GM12878 (cell line): ENCODE results near the gene HSD11B1.

Experiments
- BRCA1 ChIP-seq: IDR thresholded peaks from 2 replicates; pipeline ENCODE4 v1.6.1; 2011; ENCODE audit warnings: low read depth, low read length, improper control_type of control experiment
- CEBPB ChIP-seq, 2 experiments: fragments of 150-350 bp in 1 of 2; IDR thresholded peaks; 2 replicates each; pipeline ENCODE4 v1.6.1; 2012 to 2014; ENCODE audit warnings: low read depth in 2 of 2, low read length in 2 of 2, borderline replicate concordance in 1 of 2, inconsistent platforms in 1 of 2
- CTCF ChIP-seq, 3 experiments: IDR thresholded peaks in 2 of 3; conservative IDR thresholded peaks in 1 of 3; 2 replicates each; pipeline ENCODE4 v1.5.1; 2011; ENCODE audit warnings: low read depth in 3 of 3, low read length in 3 of 3, mild to moderate bottlenecking in 3 of 3, control low read depth in 2 of 3, moderate library complexity in 2 of 3, inconsistent platforms in 1 of 3, mixed read lengths in 1 of 3; ENCODE audit not compliant: control insufficient read depth in 2 of 3, insufficient read depth in 1 of 3; ENCODE audit errors: extremely low read depth in 1 of 3
- DPF2 ChIP-seq: fragments of 450-650 bp; IDR thresholded peaks from 2 replicates; pipeline ENCODE4 v1.6.1; 2017; ENCODE audit warnings: mild to moderate bottlenecking
- POLR2A ChIP-seq: IDR thresholded peaks from 2 replicates; pipeline ENCODE4 v1.6.1; 2011; ENCODE audit warnings: low read depth, mild to moderate bottlenecking, low read length
- POLR2AphosphoS5 ChIP-seq: IDR thresholded peaks from 2 replicates; pipeline ENCODE4 v1.6.1; 2011; ENCODE audit warnings: mild to moderate bottlenecking, low read length, inconsistent platforms
- SUPT20H ChIP-seq: IDR thresholded peaks from 2 replicates; pipeline ENCODE4 v1.6.1; 2011; ENCODE audit warnings: low read depth, mild to moderate bottlenecking, low read length, moderate library complexity, borderline replicate concordance; ENCODE audit not compliant: control insufficient read depth
- SUZ12 ChIP-seq: fragments of 200-600 bp; sonication (generic); IDR thresholded peaks from one replicate; pipeline ENCODE4 v1.6.1; 2018; ENCODE audit warnings: antibody characterized with exemption, mild to moderate bottlenecking; ENCODE audit not compliant: unreplicated experiment
- TAF1 ChIP-seq: IDR thresholded peaks from 2 replicates; pipeline ENCODE4 v1.6.1; 2011; ENCODE audit warnings: mild to moderate bottlenecking, low read depth, low read length, borderline replicate concordance
- TBL1XR1 ChIP-seq: IDR thresholded peaks from 2 replicates; pipeline ENCODE4 v1.6.1; 2012; ENCODE audit warnings: low read depth, low read length, improper control_type of control experiment
- USF2 ChIP-seq: IDR thresholded peaks from 2 replicates; pipeline ENCODE4 v1.6.1; 2011; ENCODE audit warnings: low read depth, low read length, improper control_type of control experiment, borderline replicate concordance
- ZNF384 ChIP-seq: IDR thresholded peaks from 2 replicates; pipeline ENCODE4 v1.6.1; 2012; ENCODE audit warnings: low read depth, mild to moderate bottlenecking, low read length, improper control_type of control experiment, borderline replicate concordance
- ZSCAN29 ChIP-seq: fragments of 450-650 bp; IDR thresholded peaks from 2 replicates; pipeline ENCODE4 v1.6.1; 2017; ENCODE audit warnings: mild to moderate bottlenecking, moderate library complexity
- TF ChIP-seq, protein P1 (sequence below): fragments of 450-650 bp; IDR thresholded peaks from 2 replicates; pipeline ENCODE4 v1.6.1; 2017; ENCODE audit warnings: mild to moderate bottlenecking

GRCh38 chr1:209746451-209747165 is 42.0 kb downstream of the HSD11B1 start:
- TF ChIP-seq TBL1XR1 = no peak
- TF ChIP-seq DPF2 = no peak
- no peak for TF ChIP-seq CEBPB (IDR thresholded peaks at IDR 0.05; ENCODE audit: borderline replicate concordance in 1 of 2, low read depth in 2 of 2, low read length in 2 of 2)
- no peak for TF ChIP-seq SUPT20H
- no peak for TF ChIP-seq TAF1
- TF ChIP-seq BRCA1 = no peak
- TF ChIP-seq POLR2AphosphoS5 = no peak
- TF ChIP-seq CTCF (IDR thresholded peaks at IDR 0.05 in 2 of 3, conservative IDR thresholded peaks at IDR 0.05 in 1 of 3; ENCODE audit: control insufficient read depth in 2 of 3, extremely low read depth in 1 of 3, insufficient read depth in 1 of 3, low read depth in 3 of 3, low read length in 3 of 3) = no peak
- no peak for TF ChIP-seq POLR2A
- TF ChIP-seq SUZ12 = no peak
- TF ChIP-seq USF2 = no peak
- no peak for TF ChIP-seq ZSCAN29
- TF ChIP-seq ZNF384 = no peak
- TF ChIP-seq, protein P1, sequence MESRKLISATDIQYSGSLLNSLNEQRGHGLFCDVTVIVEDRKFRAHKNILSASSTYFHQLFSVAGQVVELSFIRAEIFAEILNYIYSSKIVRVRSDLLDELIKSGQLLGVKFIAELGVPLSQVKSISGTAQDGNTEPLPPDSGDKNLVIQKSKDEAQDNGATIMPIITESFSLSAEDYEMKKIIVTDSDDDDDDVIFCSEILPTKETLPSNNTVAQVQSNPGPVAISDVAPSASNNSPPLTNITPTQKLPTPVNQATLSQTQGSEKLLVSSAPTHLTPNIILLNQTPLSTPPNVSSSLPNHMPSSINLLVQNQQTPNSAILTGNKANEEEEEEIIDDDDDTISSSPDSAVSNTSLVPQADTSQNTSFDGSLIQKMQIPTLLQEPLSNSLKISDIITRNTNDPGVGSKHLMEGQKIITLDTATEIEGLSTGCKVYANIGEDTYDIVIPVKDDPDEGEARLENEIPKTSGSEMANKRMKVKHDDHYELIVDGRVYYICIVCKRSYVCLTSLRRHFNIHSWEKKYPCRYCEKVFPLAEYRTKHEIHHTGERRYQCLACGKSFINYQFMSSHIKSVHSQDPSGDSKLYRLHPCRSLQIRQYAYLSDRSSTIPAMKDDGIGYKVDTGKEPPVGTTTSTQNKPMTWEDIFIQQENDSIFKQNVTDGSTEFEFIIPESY = no peak
